GM19463 (cell line): ENCODE measurements around the gene IPPK.

Experiments used
- ATAC-seq: cut with Tn5 transposase; IDR thresholded peaks from one replicate; pipeline ENCODE4 v1.9.1; 2021; ENCODE audit warnings: mild to moderate bottlenecking, moderate library complexity; ENCODE audit not compliant: unreplicated experiment

Gene IPPK

DNA sequence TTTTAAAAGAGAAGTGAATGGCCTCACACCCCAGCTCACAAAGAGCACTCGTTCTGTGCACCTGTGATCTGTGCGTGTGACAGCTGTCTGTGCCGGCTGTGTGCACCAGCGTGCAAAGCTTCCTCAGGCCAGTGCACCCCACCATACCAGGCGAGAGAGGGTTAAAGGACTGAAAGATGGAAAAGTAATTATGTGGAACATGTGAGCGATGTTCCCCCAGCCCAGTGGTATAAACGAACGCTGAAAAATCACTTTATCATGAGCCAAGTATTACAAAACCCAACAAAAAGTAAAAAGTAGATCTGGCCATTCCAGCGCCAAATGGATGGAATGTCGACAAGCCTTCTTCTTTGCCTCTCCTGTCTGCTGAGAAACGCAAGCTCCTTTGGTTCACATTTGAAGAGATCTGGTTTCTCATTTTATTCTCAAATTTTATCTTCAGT, 53.7 kb downstream of the IPPK start:
- no peak for ATAC-seq

DNA sequence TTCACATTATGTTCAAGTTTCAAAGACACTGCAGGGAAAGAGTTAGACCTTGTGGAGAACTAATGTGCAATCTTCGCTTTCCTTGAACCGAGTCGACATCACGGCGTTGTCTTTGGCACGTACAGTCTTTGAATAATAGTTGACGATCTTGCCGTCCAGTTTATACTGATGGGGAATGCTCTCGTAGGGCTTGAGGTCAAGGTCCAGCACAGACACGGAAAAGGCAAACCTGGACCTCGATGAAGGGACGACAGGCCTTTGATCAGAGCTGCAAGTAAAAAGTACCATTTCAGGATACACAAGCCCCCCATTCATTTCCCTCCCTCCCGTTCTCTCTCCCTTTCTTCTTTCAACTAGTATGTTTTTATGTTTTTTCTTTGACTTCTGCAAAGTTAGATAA, 54.1 kb downstream of the IPPK start:
- ATAC-seq, result no peak

DNA sequence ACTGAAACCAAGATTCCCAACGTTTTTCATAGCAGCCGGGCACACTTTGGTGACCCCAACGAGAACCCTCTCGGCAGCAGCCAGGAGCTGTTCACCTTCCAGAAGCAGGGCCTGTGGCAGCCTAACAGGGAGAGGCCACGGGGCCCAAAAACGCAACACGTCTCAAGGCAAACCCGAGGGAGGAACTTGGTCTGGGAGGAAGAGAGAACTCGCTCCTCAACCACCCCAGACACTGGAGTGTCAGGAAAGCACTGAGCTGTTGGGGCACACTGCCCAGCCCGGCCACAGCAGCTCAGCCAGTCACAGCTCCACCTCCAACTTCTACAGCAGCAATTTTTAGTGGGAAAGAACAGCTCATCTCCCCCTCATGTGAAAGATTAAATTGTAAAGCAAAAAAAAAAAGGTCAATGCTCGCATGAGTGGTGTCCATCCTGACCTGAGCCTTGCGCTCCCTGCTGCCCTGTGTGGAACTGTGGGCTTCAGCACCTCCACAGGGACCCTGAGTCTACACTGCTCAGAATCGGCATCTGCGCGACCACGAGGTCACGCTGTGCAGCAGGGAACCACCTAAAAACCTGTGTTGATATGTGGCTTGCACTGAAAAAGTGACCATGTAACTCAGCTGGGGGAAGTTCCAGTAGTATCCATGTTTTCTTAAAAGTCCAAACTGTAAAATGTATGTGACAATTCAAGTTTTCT, 55.0 kb downstream of the IPPK start:
- no peak for ATAC-seq

DNA sequence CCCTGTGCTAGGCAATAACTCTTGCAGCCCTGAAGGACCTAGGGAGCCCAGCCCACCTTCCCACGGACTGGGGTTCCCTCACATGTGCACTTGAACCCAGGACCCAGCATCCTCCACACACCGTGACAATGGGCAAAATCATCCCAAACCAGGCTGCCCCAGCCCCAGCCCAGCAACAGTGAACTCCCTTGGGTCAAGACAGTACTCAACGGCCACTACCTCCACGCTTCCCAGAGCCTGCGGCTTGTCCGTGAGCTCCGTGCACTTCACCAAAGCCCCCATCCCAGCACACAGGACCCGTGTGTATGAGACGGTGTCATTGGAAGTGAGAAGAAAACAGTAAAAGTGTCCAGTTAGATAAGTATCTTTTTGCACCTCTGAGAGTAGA, 55.8 kb downstream of the IPPK start:
- no peak for ATAC-seq

DNA sequence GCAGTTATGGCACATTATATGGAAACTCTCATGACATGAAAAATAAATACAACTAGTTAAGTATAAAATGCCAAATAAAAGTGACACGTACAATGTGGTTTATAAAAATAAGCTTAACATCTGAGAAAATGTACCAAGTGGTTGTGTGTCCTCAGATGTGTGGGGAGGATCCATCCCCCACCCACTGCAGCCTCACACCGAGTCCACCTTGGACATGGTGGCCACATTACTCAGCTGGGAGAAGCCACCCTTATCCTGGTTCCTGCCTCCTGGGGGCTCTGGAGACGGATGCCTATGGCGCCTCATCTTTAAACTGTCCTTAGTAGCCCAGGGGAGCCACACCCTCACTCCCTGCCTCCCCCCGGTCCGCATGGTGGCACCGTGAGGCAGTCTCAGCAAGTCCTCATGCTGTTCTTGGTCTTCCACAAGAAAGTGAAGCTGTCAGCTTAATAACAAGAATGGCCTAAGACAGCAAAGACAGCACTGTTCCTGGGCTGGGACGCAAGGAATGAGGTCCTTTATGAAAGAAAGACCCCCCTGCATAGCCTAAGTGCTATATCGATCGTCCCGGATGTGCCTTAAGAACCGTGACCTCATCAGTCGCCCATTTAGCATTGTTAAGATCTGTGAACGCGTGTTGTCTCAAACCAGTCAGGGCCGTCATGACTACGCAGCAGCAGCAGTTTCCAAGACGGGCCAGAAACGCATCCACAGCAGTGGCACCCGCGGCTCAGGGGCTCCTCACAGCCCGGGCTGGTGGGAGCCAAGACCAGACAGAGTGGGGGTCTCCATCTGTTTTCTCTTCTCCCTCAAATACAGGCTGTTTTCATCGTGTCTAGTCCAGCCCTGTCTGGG, 56.4 kb downstream of the IPPK start:
- ATAC-seq, result no peak

DNA sequence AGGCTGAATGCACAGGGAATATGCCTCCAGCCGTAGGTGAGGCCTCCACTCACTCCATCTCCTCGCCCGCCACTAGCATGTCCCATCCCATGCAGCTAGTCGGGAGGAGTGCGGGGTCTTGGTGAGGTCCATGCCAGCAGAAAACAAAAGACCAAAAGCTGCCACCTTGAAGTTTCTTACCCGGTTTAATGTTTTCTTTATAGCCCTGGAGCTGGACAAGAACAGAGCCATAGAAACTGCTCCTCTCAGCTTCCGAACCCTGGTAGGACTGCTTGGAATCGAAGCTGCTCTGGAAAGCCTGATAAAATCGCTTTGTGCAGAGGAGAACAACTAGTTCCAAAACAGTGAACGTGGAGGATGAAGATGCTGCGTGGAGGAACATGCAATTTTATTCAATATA, 57.1 kb downstream of the IPPK start:
- no peak for ATAC-seq

DNA sequence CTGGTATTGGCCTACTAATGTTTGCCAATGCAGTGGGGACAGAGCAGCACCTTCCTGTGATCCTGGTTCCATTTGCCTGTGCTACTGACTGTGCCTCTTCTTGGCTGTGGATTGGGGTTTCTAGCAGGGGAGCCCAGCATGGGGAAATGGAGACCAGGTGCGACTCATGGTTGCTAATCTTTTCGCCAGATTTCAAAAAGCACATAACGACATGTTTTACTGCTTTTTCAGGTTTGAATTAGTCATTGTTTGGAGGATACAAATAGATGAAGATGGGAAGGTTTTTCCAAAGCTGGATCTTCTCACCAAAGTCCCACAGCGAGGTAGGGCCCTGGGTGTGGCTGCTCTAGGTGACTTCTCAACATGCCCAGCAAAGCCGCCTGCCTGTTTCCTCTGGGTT, 57.6 kb downstream of the IPPK start:
- no peak for ATAC-seq

DNA sequence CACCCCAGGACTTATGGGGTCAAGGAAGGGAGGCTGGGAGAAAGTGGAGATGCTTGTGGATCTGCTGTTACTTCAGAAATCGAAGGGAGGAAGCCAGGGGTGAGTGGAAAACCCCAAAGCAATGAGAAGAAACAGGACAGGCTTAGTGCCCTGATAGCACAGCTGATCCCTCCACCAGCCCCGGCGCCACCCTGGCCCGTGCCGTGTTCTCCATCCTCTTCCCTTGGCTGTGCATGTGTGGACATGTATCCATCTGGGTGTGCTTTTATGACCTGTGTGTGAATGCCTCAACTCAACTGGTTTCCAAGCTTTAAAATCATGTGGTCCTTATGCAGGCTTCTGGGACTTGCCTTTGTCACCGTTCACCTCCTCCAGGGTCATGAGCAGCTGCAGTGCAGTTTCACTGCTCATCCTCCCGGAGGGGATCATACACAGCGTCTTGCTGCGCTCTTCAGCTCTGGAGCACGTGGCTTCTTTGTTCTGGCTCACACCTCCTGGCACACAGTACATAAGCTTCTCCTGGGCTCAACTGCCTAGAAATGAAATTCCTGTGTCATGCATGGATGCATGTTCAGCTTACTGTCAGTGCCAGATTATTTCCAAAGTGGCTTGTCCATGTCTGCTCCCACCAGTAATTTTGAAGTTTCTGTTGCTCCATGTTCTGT, 58.2 kb downstream of the IPPK start:
- ATAC-seq, result no peak

DNA sequence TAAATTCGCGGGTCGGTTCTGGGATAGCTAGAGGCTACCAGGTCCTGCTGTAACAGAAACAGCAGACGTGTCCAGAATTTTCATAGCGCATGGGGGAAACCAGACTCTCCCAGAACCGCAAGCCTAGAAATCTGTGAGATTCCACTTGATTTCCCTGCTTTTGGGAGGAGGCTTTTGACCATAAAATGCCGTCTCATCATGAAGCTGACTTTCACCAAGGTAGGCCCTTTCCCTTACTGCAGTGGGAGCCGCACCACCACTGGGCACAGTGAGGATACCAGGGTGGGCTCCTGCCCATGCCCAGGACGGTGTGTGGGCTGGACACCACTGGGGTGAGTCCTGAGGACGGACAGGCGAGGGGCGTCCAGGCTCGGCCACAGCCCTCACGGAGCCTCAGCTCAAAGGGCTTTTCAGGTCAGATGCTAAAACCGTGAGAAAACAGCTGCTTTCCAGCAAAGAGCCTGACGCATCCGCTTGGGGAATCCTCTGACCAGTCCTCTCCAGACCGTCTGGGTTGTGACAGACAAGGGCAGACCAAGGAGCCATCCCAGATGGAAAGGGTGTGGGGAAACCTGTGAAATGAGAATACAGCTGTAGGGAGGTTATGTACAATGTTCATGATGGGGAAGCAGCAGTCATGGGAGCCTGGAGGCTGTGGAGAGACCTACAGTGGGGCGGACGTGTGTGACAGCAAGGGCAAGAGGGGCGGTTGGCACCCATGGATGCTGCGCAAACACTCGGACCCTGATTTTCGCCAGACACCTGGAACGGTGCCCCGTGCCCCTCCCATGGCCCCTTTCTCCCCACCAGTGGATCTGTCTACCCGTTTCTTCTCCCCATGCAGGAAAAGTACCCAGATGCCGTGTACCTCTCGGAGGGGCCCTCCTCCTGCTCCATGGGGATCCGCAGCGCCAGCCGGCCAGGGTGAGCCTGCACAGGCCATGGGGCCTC, 59.2 kb downstream of the IPPK start:
- ATAC-seq, result no peak

DNA sequence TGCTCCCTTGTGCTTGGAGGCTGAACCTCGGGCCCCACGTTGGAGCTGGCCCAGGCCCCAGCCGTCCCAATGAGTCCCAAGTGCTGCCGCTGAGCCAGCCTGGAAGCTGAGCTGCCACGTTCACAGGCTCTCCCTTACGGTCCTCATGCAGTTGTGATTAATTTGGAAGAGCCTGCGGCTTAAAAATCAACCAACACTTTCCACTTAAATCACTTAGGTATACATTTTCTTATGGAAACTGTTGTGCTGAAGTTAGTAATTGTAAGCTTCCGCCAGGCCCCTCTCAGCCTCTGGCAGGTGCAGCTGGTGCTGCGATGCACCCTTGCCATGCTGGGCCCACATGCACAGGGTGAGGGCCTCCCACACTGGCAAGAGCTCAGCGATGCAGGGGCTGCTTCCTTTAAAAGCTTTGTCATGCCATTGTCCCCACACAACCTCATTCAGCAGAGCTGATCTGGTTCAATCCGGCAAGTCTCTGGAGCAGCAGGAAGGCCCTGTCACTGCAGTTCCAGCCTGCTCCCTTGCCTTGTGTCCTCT, 61.0 kb downstream of the IPPK start:
- ATAC-seq, result no peak

DNA sequence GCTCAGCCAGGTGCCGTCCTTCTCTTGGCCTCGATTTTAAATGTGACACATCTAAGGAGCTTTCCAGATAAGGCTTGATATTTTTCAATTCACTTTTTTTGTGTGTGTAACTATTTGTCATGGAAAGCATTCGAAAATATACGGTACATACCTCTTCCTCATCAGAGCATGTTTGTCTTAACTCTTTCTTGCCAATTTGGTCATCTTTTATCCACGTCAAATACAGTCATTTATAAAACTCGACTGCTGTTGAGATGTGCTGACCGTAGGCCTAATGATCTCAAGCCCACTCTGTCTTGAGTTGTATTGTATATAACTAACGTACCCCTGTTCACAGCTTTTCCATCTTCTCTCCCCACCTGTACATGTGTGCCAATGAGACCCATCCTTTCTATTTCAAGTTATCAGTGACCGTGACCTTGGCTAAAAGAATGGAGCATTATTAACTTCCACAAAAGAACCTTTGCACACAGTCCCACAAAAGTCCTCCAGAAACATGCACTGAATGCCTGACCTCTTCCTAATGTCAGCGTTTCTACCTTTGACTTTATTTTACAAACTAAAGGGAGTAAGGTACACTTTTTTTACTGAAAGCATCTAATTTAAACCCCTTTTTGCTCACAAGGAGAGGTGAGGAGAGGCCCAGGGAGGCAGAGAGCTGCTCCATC, 61.6 kb downstream of the IPPK start:
- no peak for ATAC-seq

DNA sequence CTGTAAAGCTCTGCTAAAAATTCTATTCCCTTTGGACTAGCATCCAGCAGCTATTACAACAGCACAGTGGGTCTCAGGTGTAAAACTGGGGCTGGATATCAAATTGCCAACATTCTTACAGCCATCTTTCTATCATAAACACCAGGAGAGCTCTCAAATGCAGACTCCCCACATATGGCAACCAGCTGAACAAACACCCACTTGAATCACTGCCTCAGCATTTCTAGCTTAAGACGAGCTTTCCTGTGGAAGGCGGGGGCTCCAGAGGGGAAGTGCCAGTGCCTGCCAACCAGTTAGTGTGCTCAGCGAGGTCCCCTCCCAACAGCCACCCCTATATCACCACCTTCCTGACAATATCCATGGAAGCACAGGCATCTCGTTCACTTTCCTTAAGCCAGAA, 62.2 kb downstream of the IPPK start:
- ATAC-seq, result no peak

DNA sequence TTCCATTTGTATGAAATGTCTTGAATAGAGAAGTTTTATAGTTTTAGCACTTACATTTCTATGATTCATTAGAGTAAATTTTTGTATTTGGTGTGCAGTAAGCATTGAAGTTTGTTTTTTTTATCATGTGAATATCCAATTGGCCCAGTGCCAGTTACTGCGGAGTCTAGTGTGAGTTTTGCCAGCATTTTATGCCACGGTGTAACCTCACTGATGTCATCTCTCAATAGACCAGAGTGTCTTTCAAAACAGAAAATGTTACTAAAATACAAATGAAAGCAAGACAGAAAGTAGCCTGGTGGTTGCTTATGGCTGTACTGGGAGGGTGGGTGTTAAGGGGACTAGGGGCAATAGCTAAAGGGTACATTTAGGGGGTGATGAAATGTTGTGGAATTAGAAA, 62.8 kb downstream of the IPPK start:
- ATAC-seq, result no peak

DNA sequence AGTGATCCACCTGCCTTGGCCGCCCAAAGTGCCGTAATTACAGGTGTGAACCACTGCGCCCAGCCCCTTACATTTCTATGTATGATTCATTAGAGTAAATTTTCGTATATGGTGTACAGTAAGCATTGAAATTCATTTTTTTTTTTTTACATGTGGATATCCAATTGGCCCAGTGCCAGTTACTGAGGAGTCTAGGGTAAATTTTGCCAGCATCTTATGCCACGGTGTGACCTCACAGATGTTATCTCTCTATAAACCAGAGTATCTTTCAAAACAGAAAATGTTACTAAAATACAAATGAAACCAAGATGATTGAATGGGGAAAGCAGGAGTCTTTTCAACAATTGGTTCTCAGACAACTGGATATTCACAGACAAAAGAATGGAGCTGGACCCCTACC, 64.7 kb downstream of the IPPK start:
- no peak for ATAC-seq

DNA sequence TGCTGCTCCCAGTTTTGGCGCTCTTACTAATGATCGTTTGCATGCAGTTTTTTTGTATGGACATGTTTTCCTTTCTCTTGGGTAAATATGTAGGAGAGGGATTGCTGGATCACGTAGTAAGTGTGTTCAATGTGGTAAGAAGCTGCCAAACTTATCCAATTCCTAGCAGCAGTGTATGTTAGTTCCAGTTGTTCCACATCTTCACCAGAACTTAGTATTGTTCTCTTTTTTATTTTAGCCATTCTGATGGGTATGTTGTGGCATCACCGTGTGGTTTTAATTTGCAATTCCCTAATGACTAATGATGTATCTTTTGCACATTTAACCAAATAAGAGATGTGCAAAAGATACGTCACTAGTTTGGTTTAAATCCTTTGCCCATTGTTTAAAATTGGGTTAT, 65.9 kb downstream of the IPPK start:
- no peak for ATAC-seq

DNA sequence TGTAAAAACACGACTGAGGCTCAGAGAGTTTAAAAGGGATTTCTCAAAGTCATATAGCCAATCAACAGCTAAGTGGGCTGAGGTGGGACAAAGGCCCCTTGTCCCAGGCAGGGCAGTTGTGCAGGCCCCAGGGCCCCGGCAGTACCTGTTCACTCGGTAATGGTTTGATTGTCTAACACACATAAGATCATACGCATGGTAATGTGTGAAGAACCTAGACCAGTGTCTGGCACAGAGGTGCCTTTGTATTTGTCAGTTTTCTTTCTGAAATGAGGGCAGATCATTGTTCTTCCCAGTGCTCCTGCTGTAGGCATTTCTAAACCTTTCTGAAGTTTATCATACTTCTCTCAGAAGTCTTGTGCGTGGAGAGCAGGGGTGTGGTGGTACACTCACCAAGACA, 66.8 kb downstream of the IPPK start:
- ATAC-seq, result no peak

DNA sequence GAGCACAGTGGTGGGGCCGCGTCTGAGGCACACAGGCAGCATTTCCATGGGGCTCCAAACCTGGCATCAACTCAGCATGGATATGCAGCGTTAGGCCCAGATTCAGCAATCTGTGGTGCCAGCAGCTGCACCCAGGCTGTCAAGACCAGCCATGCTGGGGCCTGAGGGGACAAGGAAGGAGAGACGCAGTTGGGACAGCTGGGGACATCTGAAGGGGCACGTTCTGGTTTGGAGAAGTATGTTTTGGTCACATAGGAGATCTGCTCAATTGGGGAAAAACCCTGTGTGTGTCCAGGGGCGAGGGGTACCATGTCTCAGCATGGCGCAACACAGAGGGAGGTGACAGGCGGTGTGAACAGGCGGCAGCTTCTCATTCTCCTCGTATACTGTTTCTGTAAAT, 67.5 kb downstream of the IPPK start:
- no peak for ATAC-seq

DNA sequence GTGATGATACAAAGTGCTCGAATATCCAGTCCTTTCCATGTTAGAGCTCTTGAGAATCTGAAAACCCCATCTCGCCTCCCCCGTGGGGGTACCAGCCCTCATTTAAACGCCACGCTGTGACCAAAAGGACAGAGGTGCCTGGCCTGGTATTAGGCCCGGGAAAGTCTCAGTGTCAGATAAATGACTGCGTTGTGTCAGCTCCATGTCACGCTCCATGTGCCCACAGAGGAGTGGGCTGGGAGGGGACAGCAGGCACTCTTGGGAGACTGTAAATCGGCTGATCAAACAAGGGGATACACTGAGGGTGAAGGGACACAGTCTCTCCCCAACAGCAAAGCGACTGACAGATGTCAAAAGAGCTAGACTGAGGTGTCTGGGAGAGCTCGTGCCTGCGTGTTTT, 68.5 kb downstream of the IPPK start:
- no peak for ATAC-seq

DNA sequence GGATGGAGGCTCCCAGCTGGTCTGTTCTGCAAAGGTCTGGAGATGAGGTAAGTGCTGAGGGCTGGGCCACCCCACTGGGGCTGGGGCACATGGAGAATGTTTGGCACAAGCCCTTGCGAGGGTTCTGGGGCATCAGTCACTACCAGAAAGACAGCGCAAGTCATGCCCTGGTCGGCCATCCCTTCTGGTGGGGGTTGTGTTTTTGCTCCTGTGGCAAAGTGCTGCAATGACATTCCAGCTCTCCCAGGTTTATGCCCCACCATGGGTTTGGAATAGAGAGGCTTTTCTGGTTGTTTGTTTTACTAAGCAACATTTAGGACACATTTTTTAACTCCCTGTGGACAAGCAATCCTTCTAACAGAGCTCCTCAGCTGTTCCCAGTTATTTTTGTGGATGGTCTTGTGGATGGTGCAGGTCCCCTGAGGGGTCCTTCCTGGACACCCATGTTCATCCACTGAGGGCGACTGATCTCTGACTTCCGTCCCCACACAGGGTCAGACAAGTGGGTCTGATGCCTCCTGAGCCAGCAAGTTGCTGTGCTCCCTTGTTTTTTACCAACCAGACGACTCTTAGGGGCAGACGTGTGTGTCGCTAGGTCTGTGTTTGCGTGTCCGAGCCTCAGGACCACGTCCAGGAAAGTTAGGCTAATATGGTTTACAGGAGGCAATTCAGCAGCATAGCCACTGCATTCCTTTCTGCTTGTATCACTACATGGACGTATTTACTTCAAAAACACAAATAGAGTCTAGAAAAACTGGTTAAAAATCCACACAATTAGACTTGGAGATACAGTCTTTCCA, 69.3 kb downstream of the IPPK start:
- no peak for ATAC-seq
